Caco-2 (cell line): Measurements from ENCODE around the gene TGFBR2. TPM values are rescaled to one million over a fixed set of nuclear protein-coding genes. Genes with fewer than 3 reads are reported as not detected.

Source experiments
- BruUV-seq: library from RNA; stranded (reverse); fragments of 400-500 nt; replicated peaks from 2 replicates; lab custom pipeline; 2021; lab: Mats Ljungman, UMichigan
- CTCF ChIA-PET: fragments of 300-600 bp; sonication (Branson Sonifier 250); formaldehyde crosslinking; loops from one replicate; lab custom pipeline; 2022; ENCODE audit warnings: antibody characterized with exemption; lab: Charles Lee
- POLR2A ChIA-PET: fragments of 300-600 bp; sonication (Branson Sonifier 250); formaldehyde crosslinking; loops from one replicate; lab custom pipeline; 2022; ENCODE audit warnings: antibody characterized with exemption; lab: Charles Lee
- DNase-seq, 2 experiments: peaks; one replicate each; pipeline versions ENCODE4 v3.0.0 to v3.0.0-alpha.2; 2020 to 2022
- H3K27me3 ChIP-seq: replicated peaks from 2 replicates; pipeline ENCODE4 v1.6.0; 2011; ENCODE audit warnings: low read length; ENCODE audit not compliant: control insufficient read depth, insufficient read depth
- H3K36me3 ChIP-seq: 2 replicates; pipeline ENCODE4 v1.5.1; 2011; ENCODE audit warnings: low read length; ENCODE audit not compliant: control insufficient read depth, insufficient read depth
- H3K4me1 ChIP-seq: fragments of 250-450 bp; sonication (Bioruptor Pico); 2 replicates; pipeline ENCODE4 v1.5.1; 2020; ENCODE audit warnings: mild to moderate bottlenecking
- H3K4me3 ChIP-seq: 2 replicates; pipeline ENCODE4 v1.5.1; 2011; ENCODE audit warnings: low read depth, mild to moderate bottlenecking, control low read depth, low read length
- H3K9me3 ChIP-seq: fragments of 250-450 bp; sonication (Bioruptor Pico); 2 replicates; pipeline ENCODE4 v1.5.1; 2020; ENCODE audit warnings: mild to moderate bottlenecking, moderate library complexity
- H3K27ac Mint-ChIP-seq: one replicate; pipeline ENCODE4 v1.8.0; 2022; ENCODE audit warnings: mixed read lengths; ENCODE audit not compliant: unreplicated experiment
- H3K27me3 Mint-ChIP-seq: one replicate; pipeline ENCODE4 v1.8.0; 2022; ENCODE audit warnings: mixed read lengths; ENCODE audit not compliant: insufficient read depth, unreplicated experiment
- H3K36me3 Mint-ChIP-seq: one replicate; pipeline ENCODE4 v1.8.0; 2022; ENCODE audit warnings: mild to moderate bottlenecking, mixed read lengths; ENCODE audit not compliant: insufficient read depth, unreplicated experiment
- H3K4me1 Mint-ChIP-seq: one replicate; pipeline ENCODE4 v1.8.0; 2022; ENCODE audit warnings: low read depth, mixed read lengths; ENCODE audit not compliant: unreplicated experiment
- H3K4me3 Mint-ChIP-seq: one replicate; pipeline ENCODE4 v1.8.0; 2022; ENCODE audit warnings: mild to moderate bottlenecking, moderate library complexity, mixed read lengths; ENCODE audit not compliant: unreplicated experiment
- H3K9me3 Mint-ChIP-seq: one replicate; pipeline ENCODE4 v1.8.0; 2022; ENCODE audit warnings: mixed read lengths; ENCODE audit not compliant: unreplicated experiment
- CTCF ChIP-seq, 2 experiments: fragments of 200-600 bp in 1 of 2; IDR thresholded peaks; 1 replicate in 1 of 2; 2 replicates in 1 of 2; pipeline versions ENCODE4 v1.5.1 to v1.8.0; 2011 to 2022; ENCODE audit warnings: antibody characterized with exemption in 1 of 2, control low read depth in 1 of 2, inconsistent platforms in 1 of 2, low read depth in 1 of 2, low read length in 1 of 2, mild to moderate bottlenecking in 1 of 2, moderate library complexity in 1 of 2; ENCODE audit not compliant: insufficient read depth in 1 of 2, severe bottlenecking in 1 of 2, unreplicated experiment in 1 of 2
- intact Hi-C: fragments of 100-400 bp; cut with micrococcal nuclease; formaldehyde crosslinking; loops from one replicate; pipeline ENCODE4 v1.10.0; 2022; ENCODE audit not compliant: unreplicated experiment
- total RNA-seq: library from RNA; stranded (reverse); gene quantifications from 2 replicates; pipeline ENCODE4 v1.2.3, GENCODE V29; 2022

The TGFBR2 gene
- total RNA-seq, 1 experiment from 2014 or later, result 40.5 TPM

GRCh38 chr3:30648670-30649357 is 42.4 kb downstream of the TGFBR2 start:
- intact Hi-C loops, result no loop called here
- Mint-ChIP-seq H3K27me3 (no peaks in the 10 kb centered on the region), H3K4me1 (peaks cover 18% of the 10 kb centered on the region), H3K36me3 (peaks cover 98% of the 10 kb centered on the region), H3K4me3 (no peak overlapping the region), H3K27ac (peak overlapping the region; percentile 9), H3K9me3 (peaks cover 6% of the 10 kb centered on the region)
- CTCF ChIA-PET, result no interaction called here
- Histone ChIP-seq H3K9me3 (no peaks in the 10 kb centered on the region), H3K4me3 (no peak overlapping the region), H3K36me3 (peaks cover 13% of the 10 kb centered on the region), H3K4me1 (0 out of 2 replicates have a peak, but pooled peaks cover 9% of the 10 kb centered on the region), H3K27me3 (no peaks in the 10 kb centered on the region)
- POLR2A ChIA-PET, result no interaction called here
- no TSS peak for BruUV-seq
- no peak for TF ChIP-seq CTCF (IDR thresholded peaks at IDR 0.05; ENCODE audit: insufficient read depth in 1 of 2, low read depth in 1 of 2, low read length in 1 of 2, severe bottlenecking in 1 of 2, unreplicated experiment in 1 of 2)
- DNase-seq, result no peak

- no peak overlapping the region for H3K4me3 Mint-ChIP-seq
- peaks cover 99% of the 10 kb centered on the region for H3K36me3 Mint-ChIP-seq
- TF ChIP-seq CTCF (IDR thresholded peaks at IDR 0.05; ENCODE audit: insufficient read depth in 1 of 2, low read depth in 1 of 2, low read length in 1 of 2, severe bottlenecking in 1 of 2, unreplicated experiment in 1 of 2), result no peak
- H3K27ac Mint-ChIP-seq, result peak overlapping the region; percentile 58
- H3K27me3 Mint-ChIP-seq, result no peaks in the 10 kb centered on the region
- intact Hi-C loops, result no loop called here
- ChIA-PET POLR2A (no interaction called here), CTCF (no interaction called here)
- peaks cover 13% of the 10 kb centered on the region for H3K36me3 ChIP-seq
- no peaks in the 10 kb centered on the region for H3K27me3 ChIP-seq
- H3K4me1 ChIP-seq, result 0 out of 2 replicates have a peak, but pooled peaks cover 9% of the 10 kb centered on the region
- peaks cover 6% of the 10 kb centered on the region for H3K9me3 Mint-ChIP-seq
- DNase-seq, result no peak
- no peaks in the 10 kb centered on the region for H3K9me3 ChIP-seq
- H3K4me1 Mint-ChIP-seq, result peaks cover 18% of the 10 kb centered on the region
- no peak overlapping the region for H3K4me3 ChIP-seq
- BruUV-seq, result no TSS peak
Observed at GRCh38 chr3:30649572-30650318, 43.3 kb downstream of the TGFBR2 start.

- BruUV-seq, result no TSS peak
Observed at GRCh38 chr3:30650348-30650995, 44.1 kb downstream of the TGFBR2 start.

More at GRCh38 chr3:30650348-30650995, 44.1 kb downstream of the TGFBR2 start:
- H3K9me3 Mint-ChIP-seq, result peaks cover 6% of the 10 kb centered on the region
- CTCF ChIA-PET, result no interaction called here
- peak overlapping the region; percentile 58 for H3K27ac Mint-ChIP-seq
- no peak for DNase-seq
- H3K36me3 ChIP-seq, result peaks cover 17% of the 10 kb centered on the region
- POLR2A ChIA-PET, result no interaction called here
- H3K4me3 Mint-ChIP-seq, result no peak overlapping the region
- intact Hi-C loops, result no loop called here
- H3K27me3 ChIP-seq, result no peaks in the 10 kb centered on the region
- peaks cover 18% of the 10 kb centered on the region for H3K4me1 Mint-ChIP-seq
- H3K4me1 ChIP-seq, result 0 out of 2 replicates have a peak, but pooled peaks cover 9% of the 10 kb centered on the region
- peaks cover 99% of the 10 kb centered on the region for H3K36me3 Mint-ChIP-seq
- TF ChIP-seq CTCF (IDR thresholded peaks at IDR 0.05; ENCODE audit: insufficient read depth in 1 of 2, low read depth in 1 of 2, low read length in 1 of 2, severe bottlenecking in 1 of 2, unreplicated experiment in 1 of 2), result no peak
- H3K27me3 Mint-ChIP-seq, result no peaks in the 10 kb centered on the region
- no peak overlapping the region for H3K4me3 ChIP-seq
- H3K9me3 ChIP-seq, result no peaks in the 10 kb centered on the region
